Activated CD8-positive, alpha-beta T cell treated with anti-CD3 and anti-CD28 coated beads for 36 hours (primary cell): ENCODE data around the gene SLC48A1. TPM values are rescaled to one million over a fixed set of nuclear protein-coding genes. Genes with fewer than 3 reads are reported as not detected.

Experiments used
- ATAC-seq: fragments of 200-7000 bp; cut with Tn5 transposase; one replicate; pipeline ENCODE4 v1.10.0; 2021; ENCODE audit warnings: mild to moderate bottlenecking, moderate library complexity
- CTCF ChIA-PET: fragments of 350-600 bp; sonication (Branson Sonifier 250); formaldehyde crosslinking; loops from one replicate; lab custom pipeline; 2021; ENCODE audit warnings: antibody characterized with exemption; lab: Charles Lee
- POLR2A ChIA-PET: fragments of 350-600 bp; sonication (Branson Sonifier 250); formaldehyde crosslinking; loops from one replicate; lab custom pipeline; 2021; ENCODE audit warnings: antibody characterized with exemption; lab: Charles Lee
- DNase-seq: peaks from one replicate; pipeline ENCODE4 v3.0.0-alpha.2; 2020
- H3K27ac Mint-ChIP-seq: one replicate; pipeline ENCODE4 v1.8.0; 2021; ENCODE audit warnings: mild to moderate bottlenecking, mixed read lengths
- H3K27me3 Mint-ChIP-seq: one replicate; pipeline ENCODE4 v1.8.0; 2021; ENCODE audit warnings: mixed read lengths
- H3K36me3 Mint-ChIP-seq: one replicate; pipeline ENCODE4 v1.8.0; 2021; ENCODE audit warnings: low read depth, mixed read lengths
- H3K4me1 Mint-ChIP-seq: one replicate; pipeline ENCODE4 v1.8.0; 2021; ENCODE audit warnings: low read depth, mixed read lengths
- H3K4me3 Mint-ChIP-seq: one replicate; pipeline ENCODE4 v1.8.0; 2021; ENCODE audit warnings: mild to moderate bottlenecking, moderate library complexity, mixed read lengths
- H3K9me3 Mint-ChIP-seq: one replicate; pipeline ENCODE4 v1.8.0; 2021; ENCODE audit warnings: mixed read lengths
- CTCF ChIP-seq: fragments of 200-600 bp; IDR thresholded peaks from one replicate; pipeline ENCODE4 v1.8.0; 2022; ENCODE audit warnings: antibody characterized with exemption, mild to moderate bottlenecking
- intact Hi-C: fragments of 100-400 bp; cut with micrococcal nuclease; formaldehyde crosslinking; loops from one replicate; pipeline ENCODE4 v1.10.0; 2022
- total RNA-seq, 2 experiments: library from RNA; stranded (reverse); gene quantifications; one replicate each; pipeline ENCODE4 v1.2.3, GENCODE V29; 2021

Gene SLC48A1
- total RNA-seq, 2 experiments from 2014 or later, result 8.8 to 10.2 TPM

GRCh38 chr12:47747596-47748506, 25.2 kb upstream of the SLC48A1 start:
- no peak overlapping the region for H3K27ac Mint-ChIP-seq
- CTCF ChIA-PET, result interaction anchor here (0.7 to 12.5 kb wide), 5 partner anchors 11 to 90 kb away, joined by 3 to 685 read pairs (median 3); partner anchors contain the start of genes RAPGEF3 and SLC48A1
- DNase-seq (no peak), ATAC-seq (no peak)
- H3K36me3 Mint-ChIP-seq, result no peaks in the 10 kb centered on the region
- POLR2A ChIA-PET, result interaction anchor here (1.3 kb wide), 1 partner anchor 9 kb away, joined by 4 read pairs; no protein-coding TSS in a partner anchor
- H3K9me3 Mint-ChIP-seq, result no peaks in the 10 kb centered on the region
- no peaks in the 10 kb centered on the region for H3K27me3 Mint-ChIP-seq
- no peak for TF ChIP-seq CTCF
- intact Hi-C loops, result no loop called here
- no peak overlapping the region for H3K4me3 Mint-ChIP-seq
- no peaks in the 10 kb centered on the region for H3K4me1 Mint-ChIP-seq

- no peak for ATAC-seq
- Mint-ChIP-seq H3K4me3 (no peak overlapping the region), H3K4me1 (no peaks in the 10 kb centered on the region), H3K9me3 (no peaks in the 10 kb centered on the region), H3K27ac (no peak overlapping the region), H3K27me3 (no peaks in the 10 kb centered on the region), H3K36me3 (no peaks in the 10 kb centered on the region)
- intact Hi-C loops, result no loop called here
- POLR2A ChIA-PET, result no interaction called here
- CTCF ChIA-PET, result interaction anchor here (1.6 to 12.5 kb wide), 3 partner anchors 10 to 90 kb away, joined by 3 to 685 read pairs (median 10); partner anchors contain the start of genes RAPGEF3 and SLC48A1
- DNase-seq, result no peak
- TF ChIP-seq CTCF, result no peak
Measured at GRCh38 chr12:47748507-47748828, 24.6 kb upstream of the SLC48A1 start.

GRCh38 chr12:47748899-47749298, 24.1 kb upstream of the SLC48A1 start:
- no peaks in the 10 kb centered on the region for H3K4me1 Mint-ChIP-seq
- no peak overlapping the region for H3K27ac Mint-ChIP-seq
- H3K9me3 Mint-ChIP-seq, result no peaks in the 10 kb centered on the region
- intact Hi-C loops, result no loop called here
- H3K27me3 Mint-ChIP-seq, result no peaks in the 10 kb centered on the region
- H3K4me3 Mint-ChIP-seq, result no peak overlapping the region
- POLR2A ChIA-PET, result no interaction called here
- CTCF ChIA-PET, result interaction anchor here (1.6 to 12.5 kb wide), 3 partner anchors 10 to 89 kb away, joined by 3 to 685 read pairs (median 10); partner anchors contain the start of genes RAPGEF3 and SLC48A1
- no peak for TF ChIP-seq CTCF
- H3K36me3 Mint-ChIP-seq, result no peaks in the 10 kb centered on the region
- DNase-seq (no peak), ATAC-seq (no peak)

GRCh38 chr12:47750229-47750798, 22.7 kb upstream of the SLC48A1 start:
- Mint-ChIP-seq H3K4me3 (no peak overlapping the region), H3K36me3 (no peaks in the 10 kb centered on the region), H3K9me3 (no peaks in the 10 kb centered on the region), H3K4me1 (peaks cover 7% of the 10 kb centered on the region), H3K27ac (no peak overlapping the region), H3K27me3 (no peaks in the 10 kb centered on the region)
- no peak for ATAC-seq
- DNase-seq, result no peak
- CTCF ChIA-PET, result interaction anchor here (12.5 to 14.5 kb wide), 2 partner anchors 10 to 24 kb away, joined by 355 to 685 read pairs; partner anchors contain the start of gene SLC48A1
- no peak for TF ChIP-seq CTCF
- intact Hi-C loops, result no loop called here
- POLR2A ChIA-PET, result interaction anchor here (0.9 kb wide), 1 partner anchor 174 kb away, joined by 3 read pairs; no protein-coding TSS in a partner anchor
